Measurements from ENCODE around the gene ERC1. TPM values are rescaled to one million over a fixed set of nuclear protein-coding genes. Genes with fewer than 3 reads are reported as not detected.

The ERC1 gene
- total RNA-seq, 1 experiment from 2014 or later, result 11.9 TPM

DNA sequence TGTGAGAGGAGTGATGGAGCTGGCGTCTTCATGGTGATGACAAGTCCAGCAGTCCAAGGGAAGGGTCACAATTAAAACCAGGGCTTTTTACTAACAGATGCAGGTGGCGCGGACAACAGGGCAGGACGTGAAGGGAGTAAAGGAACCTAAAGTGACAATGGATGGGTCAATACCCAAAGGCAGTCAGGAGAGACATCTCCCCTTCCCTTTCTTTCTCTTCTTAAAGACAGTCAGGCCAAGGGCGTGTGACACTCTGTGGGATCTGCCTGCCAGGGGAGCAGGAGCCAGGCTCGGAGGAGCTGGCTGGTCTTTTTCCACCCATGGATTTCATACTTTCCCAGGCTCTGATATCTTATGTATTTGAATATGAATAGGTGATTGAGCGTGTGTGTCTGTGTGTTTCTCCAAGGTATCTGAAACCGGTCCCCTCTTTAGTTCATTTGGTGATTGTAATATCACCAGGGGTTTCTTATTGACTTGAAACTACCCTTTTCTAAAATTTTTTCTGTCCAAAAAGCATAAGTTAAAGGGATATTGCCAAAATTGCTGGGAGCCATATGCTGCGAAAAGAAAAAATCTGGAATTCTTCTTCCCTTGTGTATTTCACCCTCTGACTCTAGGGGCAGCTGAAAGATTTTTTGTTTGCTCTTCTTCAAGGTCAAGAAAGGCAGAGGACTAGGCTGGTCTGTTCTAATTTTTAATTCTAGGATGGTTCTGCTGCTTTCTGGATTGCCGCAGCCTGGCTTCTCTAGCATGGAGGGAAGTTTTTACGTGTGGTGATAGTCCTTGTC lies 541.5 kb downstream of the ERC1 start:
- no peak for DNase-seq (ENCODE audit: low read depth)

DNA sequence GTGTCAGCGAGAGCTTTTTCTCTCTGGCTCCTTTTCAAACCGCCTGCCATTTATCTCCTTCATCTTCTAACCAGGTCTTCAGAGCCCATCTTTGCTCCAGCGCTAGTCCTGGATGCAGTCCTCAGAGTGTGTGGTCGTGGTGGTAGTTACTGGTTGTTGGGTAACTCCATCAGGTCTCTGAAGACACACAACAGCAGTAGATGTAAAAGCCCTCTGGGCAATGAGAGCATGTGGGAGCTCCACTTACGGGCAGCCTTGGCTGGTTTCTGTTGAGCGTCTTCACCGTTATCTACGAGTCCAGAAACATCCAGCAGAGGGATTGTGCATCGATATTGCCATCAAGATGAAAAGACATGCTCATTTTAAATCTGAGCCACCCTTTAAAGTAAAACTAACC lies 542.2 kb downstream of the ERC1 start:
- DNase-seq (ENCODE audit: low read depth), result peak; percentile 72

DNA sequence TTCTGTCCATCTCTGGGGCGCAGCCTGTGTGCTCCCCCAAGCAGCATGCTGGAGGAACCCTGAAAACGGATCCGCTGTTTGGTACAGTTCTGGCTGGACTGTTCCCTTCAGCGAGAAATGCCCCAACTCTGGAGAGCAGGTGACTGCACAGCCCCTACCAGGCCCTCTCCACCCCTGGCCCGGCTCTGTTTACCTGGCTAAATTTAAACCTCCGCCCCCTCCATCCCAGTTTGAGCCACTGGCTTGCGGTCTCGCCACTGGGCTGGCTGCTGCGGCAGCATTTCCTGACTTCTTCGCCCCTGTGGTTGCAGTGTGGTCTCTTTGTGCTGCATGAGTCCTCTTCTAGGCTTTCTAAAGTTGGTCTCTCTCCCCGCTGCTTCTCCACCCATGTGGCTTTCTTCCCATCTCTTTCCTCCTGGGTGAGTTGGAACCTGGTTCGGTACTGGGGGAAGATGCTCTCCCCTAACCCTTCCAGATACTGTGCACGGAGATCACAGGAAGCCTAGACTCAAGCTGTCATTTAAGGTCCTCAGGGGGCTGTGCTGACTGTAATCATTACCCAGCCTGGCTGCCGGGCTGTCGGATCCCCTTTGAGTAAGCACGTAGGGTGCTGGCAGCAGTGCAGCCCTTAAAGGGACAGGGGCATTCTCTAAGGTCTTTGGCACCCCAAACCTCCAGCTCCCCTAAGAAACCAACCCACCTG lies 542.7 kb downstream of the ERC1 start:
- peak; percentile 86 for DNase-seq (ENCODE audit: low read depth)

DNA sequence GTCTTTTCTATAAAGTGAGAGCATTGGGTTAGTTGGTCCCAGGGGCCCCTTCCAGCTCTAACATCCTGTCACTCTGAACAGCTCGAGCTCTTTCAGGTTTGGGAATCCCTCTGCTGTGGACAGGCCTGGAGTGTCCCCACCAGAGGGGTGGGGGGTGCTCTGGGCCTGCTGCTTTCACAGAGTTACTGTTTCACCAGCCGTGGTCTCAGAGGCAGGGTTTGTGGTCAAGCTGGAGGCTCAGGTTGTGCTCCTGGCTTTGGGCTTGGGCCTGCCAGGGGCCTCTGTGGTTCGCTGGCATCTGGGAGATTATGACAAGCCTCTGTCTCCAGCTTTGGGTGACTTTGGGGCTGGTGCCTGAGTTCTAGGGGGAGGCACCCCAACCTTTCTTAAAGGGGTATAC lies 543.7 kb downstream of the ERC1 start:
- DNase-seq (ENCODE audit: low read depth), result peak; percentile 43

DNA sequence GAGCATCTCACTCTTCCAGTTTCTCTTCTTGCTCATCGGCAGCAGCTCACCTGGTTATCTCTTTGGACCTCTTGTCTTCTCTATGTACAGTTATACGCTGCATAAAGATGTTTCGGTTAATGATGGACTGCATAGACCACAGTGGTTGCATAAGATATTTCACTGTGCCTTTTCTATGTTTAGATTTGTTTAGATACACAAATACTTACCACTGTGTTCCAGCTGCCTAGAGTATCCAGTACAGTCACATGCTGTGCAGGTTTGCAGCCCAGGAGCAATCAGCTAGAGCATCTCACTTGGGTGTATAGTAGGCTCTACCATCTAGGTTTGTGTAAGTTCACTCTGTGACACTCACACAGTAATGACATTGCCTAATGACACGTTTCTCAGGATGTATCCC lies 545.8 kb downstream of the ERC1 start:
- no peak for DNase-seq (ENCODE audit: low read depth)

DNA sequence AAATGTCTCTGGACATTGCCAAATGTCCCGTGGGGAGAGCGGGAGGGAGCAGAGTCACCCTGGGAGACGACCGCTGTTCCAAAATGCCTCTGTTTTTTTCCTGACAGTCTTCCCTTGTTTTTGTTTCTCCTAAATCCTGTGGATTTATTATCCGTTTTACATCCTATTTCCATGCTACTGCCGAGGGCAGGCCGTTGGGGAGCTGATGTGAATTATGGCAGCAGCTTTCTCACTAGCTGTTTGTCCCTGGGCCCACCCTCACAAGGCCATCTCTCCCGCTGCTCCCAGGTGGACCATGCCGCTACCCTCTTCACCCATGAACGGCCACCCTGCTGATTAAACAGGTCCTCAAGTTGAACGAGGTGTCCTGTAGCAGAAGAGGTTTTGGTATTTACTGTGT lies 548.1 kb downstream of the ERC1 start:
- DNase-seq (ENCODE audit: low read depth), result no peak

DNA sequence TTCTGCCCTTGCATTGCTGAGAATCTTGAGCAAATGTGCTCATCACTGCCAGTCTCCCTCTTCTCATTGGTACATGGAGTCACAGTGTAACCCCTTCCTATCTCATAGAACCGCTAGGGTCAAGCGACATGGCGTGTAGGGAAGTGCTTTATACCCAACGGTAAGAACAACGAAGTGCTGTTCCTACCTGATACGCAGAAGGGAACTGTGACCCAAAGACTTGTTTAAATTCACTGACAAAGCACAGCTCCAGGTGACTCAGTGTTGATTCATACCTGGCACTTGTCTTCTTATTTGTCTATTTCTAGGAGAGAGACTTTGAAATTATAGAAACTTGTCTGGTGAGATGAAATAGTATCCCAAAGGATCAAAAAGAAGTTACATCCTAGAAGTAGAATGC lies 549.7 kb downstream of the ERC1 start:
- peak; percentile 76 for DNase-seq (ENCODE audit: low read depth)

DNA sequence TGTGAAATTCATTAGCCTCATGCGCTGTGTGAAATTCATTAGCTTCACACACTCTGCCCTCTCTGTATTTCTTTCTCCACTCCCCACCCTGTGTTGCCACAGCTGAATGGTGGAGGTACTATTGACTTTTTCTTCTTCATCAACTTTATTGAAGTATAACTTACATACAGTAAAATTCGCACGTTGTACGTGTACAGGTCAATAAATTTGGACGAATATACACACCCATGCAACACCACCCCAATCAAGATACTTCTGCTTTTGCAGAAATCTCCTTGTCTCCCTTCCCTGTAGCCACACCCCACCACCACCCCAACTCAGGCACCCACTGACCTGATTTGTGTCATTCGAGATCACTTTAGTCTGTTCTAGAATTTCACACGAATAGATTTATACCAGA lies 551.6 kb downstream of the ERC1 start:
- no peak for DNase-seq (ENCODE audit: low read depth)

DNA sequence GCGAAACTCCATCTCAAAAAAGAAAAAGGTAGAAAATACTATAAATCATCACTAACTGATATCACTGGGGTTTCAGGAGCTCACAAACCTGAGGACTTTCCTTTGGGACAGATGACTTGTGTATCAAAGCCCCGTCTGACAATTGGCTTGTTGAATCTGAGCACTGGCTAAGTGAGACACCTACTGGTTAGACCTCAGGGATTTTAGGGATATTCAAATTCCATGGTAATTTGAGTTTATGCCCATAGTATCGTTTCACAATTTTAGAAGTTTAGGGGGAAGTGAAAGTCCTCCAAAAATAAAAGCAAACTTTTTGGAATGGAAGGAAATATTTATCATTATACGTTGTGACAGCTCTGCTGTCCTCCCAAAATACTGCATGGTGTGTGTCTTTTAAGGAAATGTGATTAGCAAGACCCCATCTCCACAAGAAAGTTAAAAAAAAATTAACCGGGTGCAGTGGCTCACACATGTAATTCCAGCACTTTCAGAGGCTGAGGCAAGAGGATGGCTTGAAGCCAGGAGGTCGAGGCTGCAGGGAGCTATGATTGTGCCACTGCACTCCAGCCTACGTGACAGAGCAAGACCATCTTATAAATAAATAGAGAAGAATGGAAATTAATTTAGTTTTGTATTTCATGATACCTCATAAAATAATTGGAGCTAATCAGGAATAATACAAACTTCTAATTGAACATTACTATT lies 554.1 kb downstream of the ERC1 start:
- DNase-seq (ENCODE audit: low read depth), result peak; percentile 42

Other genes starting within 250 kb of the ERC1 start
- gene WNK1, start 238.6 kb upstream of the ERC1 start, total RNA-seq (2014; rRNA removed; shearing (Covaris generic)), result 40.7 and 50.5 TPM in 2 replicates
- 4.0 and 4.9 TPM in 2 replicates for gene RAD52, start 41.5 kb upstream of the ERC1 start, total RNA-seq (2014; rRNA removed; shearing (Covaris generic))

Data from M059J (cell line).